ENCODE results near the gene SIM1. TPM values are rescaled to one million over a fixed set of nuclear protein-coding genes. Genes with fewer than 3 reads are reported as not detected.

SIM1 gene
- total RNA-seq, 1 experiment from 2014 or later: 1.7 TPM

DNA sequence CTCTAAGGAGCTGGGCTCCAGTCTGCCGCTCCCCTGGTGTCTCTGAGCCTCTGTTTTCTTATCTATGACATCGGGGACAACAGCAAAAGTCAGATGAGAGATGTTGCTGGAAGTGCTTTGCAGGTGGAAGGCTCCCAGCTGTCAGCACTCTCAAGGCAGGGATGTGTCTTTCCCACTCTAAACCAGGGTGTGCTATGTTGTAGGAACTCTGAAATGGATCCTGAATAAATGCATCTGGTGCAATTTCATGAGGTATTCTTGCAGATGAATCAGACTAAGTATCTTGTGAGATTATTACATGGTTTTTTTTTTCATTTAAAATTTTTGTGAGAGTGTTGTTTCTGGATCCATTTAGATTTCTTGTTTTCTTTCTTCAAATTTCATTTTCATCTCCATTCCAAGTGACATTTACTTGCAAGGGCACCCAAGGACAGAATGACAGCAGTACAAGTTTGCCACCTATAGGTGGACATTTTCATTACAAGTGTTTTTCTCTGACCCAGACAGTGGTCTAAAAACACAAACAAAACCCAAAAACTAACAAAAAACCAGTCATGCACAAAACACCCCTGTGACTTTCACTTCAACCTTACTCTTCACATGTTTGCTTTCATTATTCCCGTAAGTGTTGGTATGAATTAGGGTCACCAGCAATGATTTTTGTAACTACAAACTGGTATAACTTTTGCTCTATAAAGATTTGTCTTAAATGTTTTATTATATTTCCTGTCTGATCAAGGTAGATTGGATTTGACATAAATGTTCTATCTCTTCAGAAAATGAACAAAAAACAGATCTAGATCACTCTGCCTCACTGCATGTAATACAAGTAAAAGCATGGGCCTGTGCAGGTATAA lies 14.7 kb upstream of the SIM1 start:
- Histone ChIP-seq H3K4me3 (no peak overlapping the region), H3K36me3 (no peaks in the 10 kb centered on the region), H3K9me3 (no peaks in the 10 kb centered on the region), H3K27me3 (no peaks in the 10 kb centered on the region)
- DNase-seq: no peak

DNA sequence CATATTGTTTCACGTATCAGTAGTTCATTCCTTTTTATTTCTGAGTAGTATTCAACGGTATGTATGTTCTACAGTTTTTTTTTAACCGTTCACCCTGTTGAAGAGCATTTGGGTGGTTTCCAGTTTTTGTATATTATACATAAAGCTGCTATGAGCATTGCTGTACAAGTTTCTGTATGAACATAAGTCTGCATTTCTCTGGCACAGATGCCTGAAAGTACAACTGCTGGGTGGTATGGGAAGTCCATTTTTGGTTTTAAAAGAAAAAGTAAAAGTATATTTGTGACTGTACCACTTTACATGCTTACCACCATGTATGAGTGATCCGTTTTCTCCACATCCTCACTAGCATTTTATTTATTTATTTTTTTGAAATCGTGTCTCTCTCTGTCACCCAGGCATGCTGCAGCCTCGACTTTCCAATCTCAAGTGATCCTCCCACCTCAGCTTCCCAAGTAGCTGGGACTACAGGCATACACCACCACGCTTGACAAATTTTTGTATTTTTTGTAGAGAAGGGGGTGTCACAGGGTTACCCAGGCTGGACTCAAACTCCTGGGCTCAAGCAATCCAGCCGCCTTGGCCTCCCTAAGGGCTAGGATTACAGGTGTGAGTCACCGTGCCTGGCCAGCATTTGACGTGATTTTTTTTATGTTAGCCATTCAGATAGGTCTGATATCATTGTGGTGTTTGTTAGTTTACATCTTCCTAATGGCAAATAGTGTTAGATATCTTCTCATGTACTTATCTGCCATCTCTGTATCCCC lies 11.0 kb upstream of the SIM1 start:
- Histone ChIP-seq H3K4me3 (no peak overlapping the region), H3K27me3 (no peaks in the 10 kb centered on the region), H3K9me3 (no peaks in the 10 kb centered on the region), H3K36me3 (no peaks in the 10 kb centered on the region)
- DNase-seq: peak; percentile 58

DNA sequence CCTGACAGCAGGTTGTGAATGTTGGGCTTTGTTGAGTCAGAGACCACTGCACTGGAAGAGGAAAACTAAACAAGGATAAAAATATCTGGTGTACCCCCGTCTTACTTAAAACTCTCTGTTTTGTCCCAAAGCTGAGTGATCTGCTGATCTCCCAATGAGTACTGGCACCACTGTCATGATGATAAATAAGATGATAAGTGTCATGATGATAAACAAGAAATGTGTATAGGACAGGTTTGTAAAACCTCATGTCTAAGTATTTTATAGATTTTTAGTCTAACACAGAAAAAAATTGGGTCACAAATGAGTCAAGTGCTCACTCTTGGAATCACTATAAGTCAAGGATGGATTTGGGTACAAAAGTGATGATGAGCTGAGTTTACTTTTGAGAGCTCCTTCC lies 8.5 kb upstream of the SIM1 start:
- no peaks in the 10 kb centered on the region for H3K27me3 ChIP-seq
- H3K9me3 ChIP-seq: no peaks in the 10 kb centered on the region
- DNase-seq: no peak
- H3K36me3 ChIP-seq: no peaks in the 10 kb centered on the region
- no peak overlapping the region for H3K4me3 ChIP-seq

DNA sequence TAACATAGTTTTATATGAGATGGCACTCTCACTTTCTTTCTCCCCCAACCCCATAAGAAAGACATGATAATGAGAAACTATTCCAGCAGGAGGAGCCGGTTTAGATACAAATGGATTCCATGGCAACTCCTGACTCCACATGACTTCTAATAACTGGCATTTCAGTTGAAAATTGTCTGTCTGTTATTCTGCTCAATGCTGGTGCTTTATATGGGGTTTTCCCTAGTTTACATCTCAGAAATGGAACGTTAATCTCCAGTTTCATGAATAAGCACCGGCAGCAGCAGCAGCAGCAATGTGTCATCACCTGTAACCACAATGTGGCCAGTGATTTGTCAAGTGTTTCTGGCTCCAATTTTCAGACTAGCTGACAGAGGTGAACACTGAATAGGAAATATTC lies 8.0 kb upstream of the SIM1 start:
- Histone ChIP-seq H3K27me3 (no peaks in the 10 kb centered on the region), H3K9me3 (no peaks in the 10 kb centered on the region), H3K36me3 (no peaks in the 10 kb centered on the region), H3K4me3 (no peak overlapping the region)
- DNase-seq: peak; percentile 49

DNA sequence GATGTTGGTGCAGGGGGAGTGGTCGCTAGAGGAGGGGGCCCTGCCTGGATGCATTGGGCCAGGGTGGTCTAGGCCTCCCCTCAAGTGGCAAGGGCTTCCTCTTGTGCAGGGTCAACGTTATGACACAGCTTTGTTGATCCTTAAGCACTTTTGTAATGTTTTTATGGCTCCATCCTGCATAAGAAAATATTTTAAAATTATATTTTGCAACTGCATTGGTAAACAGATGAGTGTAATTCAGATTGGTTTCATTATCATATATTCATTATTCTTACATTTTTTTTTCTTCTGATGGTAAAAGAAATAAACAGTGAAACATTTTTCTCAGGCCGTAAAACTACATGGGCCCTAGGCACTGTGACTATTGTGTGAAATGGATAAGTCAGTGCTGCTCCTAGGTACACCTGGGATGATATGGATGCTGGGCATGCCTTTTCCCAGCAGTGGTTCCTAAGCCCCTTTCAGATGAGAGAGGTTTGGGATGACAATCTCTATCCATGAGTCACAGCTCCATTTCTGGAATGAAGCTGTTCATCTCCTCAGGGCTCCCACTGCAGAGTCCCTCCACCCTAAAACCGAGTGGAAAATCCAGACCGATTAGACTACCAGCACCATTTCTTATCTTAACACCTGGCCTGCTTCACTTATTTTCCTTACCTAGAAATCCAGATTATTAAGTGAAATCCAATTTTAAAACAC lies 5.8 kb upstream of the SIM1 start:
- no peaks in the 10 kb centered on the region for H3K36me3 ChIP-seq
- no peak for DNase-seq
- H3K27me3 ChIP-seq: no peaks in the 10 kb centered on the region

DNA sequence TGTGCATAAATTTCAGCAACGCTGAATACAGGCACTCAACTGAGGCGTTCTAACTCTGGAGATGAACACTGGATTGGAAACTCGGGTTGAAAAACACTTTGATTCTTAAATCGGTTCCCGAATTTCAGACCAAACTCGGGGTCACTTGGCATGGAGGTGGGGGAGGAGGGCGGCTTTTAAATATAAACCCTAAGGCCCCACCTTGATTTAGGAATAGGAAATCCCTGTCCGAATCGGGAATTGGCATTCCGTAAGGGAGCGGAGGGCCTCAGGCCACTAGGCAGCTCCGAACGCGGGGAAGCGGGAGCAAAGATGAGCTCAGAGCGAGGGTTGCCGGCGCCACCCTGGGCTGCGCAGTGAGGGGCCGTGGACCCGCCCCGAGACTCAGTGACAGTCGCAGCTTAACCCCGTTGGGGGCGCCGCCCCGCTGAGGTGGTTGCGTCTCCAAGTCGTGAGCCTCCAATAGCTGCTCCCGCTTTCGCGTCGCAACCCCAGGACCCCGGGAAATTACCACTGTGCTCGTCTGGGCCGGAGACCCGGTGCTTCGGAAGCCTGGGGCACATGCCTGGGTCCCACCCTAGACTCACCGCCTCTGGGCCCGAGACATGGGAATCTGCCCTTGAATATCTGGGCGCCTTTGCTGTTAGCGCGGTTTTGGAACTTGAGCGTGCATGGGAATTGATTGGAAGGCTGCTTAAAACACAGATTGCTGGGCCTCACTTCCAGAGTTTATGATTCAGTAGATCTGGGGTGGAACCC lies 4.6 kb upstream of the SIM1 start:
- Histone ChIP-seq H3K36me3 (no peaks in the 10 kb centered on the region), H3K4me3 (no peak overlapping the region), H3K27me3 (no peaks in the 10 kb centered on the region), H3K9me3 (no peaks in the 10 kb centered on the region)
- no peak for DNase-seq

More for the DNA sequence above, 5.8 kb upstream of the SIM1 start:
- Histone ChIP-seq H3K9me3 (no peaks in the 10 kb centered on the region), H3K4me3 (no peak overlapping the region)

DNA sequence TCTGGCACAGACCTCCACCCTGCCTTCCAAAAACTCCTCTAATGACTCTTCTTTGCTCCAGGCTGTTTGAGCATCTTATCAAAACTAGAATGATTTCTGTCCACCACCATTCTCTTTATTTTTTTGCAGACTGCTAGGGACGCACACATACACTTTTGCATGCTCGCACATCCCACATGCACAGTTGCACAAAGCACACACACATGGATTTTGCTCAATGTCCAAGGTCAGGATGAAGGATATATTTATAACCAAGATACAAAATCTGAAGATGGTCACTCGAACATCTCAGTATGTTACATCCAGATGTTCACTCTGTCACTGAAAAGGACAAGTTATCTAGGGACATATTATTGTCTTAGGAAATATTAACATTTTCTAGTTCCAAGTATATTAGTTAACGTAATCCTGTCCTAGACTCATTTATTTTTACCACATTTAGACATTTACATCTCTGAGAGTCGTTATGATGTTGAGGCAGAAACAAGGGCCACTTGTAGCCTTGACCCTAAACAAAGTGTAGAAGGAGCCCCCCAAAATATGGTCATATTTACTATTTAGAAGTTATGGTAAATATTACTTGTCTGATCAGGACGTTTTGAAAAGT lies 3.4 kb upstream of the SIM1 start:
- H3K36me3 ChIP-seq: no peaks in the 10 kb centered on the region
- DNase-seq: no peak
- H3K4me3 ChIP-seq: no peak overlapping the region
- H3K27me3 ChIP-seq: no peaks in the 10 kb centered on the region
- H3K9me3 ChIP-seq: no peaks in the 10 kb centered on the region

DNA sequence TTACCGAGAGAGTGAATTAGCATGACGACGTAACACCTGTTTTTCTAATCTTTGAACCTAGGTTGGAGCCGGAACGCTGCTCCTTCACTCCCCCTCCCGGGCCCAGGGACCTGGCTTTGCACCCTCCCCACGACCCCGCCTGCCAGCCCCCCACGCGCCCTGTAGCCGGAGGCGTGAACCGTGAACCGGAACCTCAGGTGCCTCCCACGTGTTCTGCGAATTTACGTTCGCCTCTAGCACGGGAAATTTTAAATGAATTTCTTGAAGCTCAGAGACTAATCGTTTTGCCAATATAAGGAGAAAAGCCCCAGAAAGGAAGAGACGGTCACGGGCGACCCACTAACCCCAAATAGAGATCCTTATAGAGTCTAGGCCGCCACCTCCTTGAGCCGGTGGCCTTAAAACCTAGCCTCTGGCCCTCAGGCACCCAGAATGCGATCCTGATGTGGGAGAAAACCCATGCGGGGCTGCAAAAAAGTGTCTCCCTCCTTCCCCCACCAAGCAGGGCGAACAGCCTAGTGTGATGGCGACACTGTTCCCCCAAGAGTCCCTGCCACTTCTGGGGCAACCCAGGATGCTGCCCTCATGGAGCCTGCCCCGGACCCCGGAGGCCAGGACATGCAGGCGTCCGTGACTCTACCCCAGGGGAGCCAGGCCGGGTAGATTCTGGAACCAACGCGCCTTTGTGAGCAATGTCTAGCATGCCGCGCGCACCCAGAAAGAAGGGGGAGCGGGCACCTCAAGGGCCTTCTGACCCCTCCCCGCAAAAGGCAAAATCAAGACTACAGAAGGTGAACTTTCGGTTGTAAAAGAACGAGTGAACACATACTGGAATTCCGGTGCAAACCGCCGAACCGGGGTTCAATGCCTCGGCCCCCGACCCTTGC lies 2.7 kb upstream of the SIM1 start:
- no peak for DNase-seq
- no peaks in the 10 kb centered on the region for H3K9me3 ChIP-seq
- H3K36me3 ChIP-seq: no peaks in the 10 kb centered on the region
- H3K4me3 ChIP-seq: no peak overlapping the region
- no peaks in the 10 kb centered on the region for H3K27me3 ChIP-seq

DNA sequence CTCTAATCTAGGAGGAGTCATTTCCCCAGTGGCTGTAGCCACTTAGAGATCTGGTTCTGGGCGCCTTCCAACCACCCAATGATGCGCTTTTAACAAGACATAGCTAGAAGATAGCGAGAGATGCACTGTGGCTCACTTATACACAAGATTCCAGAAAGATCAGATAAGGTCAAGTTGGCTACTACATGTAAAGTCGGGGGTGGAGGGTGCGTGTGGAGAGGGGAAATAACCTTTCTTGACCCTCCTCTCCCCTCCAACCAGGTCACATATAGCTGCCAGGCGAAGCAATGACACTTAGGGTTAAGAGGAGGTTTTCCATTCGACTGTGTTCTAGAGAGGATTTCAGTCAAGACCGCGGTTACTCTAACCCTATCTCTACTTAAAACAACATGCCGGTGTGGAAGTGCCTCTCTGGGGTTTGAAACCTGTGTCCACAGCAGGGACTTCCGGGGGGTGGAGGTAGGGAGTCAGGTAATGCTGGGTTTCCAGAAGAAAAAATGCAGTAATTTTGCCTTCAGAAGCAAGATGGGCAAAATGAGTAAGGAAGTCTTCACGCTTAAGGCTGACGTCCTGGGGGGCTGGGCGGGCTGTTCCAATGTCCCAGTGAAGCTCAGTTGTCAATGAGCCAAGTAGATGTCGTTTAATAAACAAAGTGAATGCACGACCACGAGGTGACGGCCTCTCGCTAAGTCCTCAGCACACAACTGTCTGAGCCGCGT lies 1.8 kb upstream of the SIM1 start:
- H3K36me3 ChIP-seq: no peaks in the 10 kb centered on the region
- H3K9me3 ChIP-seq: no peaks in the 10 kb centered on the region
- no peaks in the 10 kb centered on the region for H3K27me3 ChIP-seq

DNA sequence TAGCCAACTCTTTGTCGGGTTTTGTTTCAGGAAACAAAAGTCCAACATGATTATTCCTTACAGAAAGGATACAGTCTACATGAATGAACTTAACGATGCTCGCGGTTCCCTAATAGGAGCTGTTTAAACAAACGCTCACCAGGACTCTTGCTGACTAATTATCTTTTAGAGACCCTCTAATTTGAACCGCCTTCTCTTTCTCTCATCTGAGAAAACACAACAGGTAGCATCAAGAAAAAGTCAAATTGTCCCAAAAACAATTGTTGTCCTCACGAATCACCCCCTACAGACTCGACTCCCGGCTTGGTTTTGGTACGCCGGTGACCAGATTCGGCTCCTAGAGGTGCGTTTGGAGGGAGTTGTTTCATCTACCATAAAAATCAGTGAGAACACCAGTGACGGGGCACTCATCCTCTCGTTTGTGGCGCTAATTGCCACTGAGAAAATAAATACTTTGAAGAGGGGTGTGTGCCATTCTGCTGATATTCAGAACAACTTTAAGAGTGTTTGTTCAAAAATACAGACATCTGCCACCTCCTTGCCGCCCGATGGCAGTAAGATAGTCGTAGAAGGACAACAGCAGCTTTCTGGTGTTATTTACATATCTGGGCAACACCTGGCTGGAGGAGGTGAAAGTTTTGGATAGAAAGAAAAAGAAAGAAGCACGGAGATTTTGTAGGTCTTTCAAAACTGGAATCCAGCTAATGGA lies 1.1 kb upstream of the SIM1 start:
- DNase-seq: no peak
- Histone ChIP-seq H3K27me3 (no peaks in the 10 kb centered on the region), H3K36me3 (no peaks in the 10 kb centered on the region), H3K9me3 (no peaks in the 10 kb centered on the region), H3K4me3 (peak overlapping the region; percentile 73)

More for the DNA sequence above, 1.8 kb upstream of the SIM1 start:
- no peak overlapping the region for H3K4me3 ChIP-seq
- DNase-seq: no peak

DNA sequence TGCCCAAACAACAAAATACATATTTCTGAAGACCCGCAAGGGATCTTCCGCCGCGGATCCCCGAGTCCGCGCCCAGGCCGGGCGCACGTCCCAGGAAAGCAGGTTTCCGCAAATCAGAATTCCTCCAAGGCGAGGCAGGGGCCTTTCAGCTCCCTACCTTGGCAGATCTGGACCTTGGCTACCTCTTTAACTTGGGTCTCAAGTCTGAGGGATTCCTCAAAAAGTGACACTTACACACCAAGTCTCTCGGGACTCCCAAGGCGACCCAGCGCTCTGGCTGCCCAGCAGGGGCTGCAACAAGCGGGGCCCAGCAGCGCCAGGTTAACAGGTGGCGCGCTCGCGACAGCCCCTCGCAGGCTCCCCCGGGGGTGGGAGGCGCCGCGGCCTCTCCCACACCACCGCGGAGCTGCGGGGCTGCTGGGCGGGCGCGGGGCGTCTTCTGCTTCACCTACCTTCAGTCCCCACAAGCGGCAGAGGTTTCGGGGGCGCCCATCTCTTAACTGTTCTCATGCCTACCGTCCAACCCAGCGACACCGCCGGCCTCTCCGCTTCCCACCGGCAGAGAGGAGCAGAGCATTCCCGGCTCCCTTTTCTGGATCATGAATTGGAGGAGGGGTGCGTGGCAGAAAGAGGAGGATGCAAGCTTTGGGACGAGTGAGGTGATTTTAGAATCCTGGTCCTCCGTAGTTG lies 414 bp downstream of the SIM1 start:
- Histone ChIP-seq H3K9me3 (no peaks in the 10 kb centered on the region), H3K4me3 (peak overlapping the region; percentile 73), H3K27me3 (no peaks in the 10 kb centered on the region), H3K36me3 (peaks cover 4% of the 10 kb centered on the region; the same call in 1 of the 2 replicates)
- peak; percentile 49 for DNase-seq

DNA sequence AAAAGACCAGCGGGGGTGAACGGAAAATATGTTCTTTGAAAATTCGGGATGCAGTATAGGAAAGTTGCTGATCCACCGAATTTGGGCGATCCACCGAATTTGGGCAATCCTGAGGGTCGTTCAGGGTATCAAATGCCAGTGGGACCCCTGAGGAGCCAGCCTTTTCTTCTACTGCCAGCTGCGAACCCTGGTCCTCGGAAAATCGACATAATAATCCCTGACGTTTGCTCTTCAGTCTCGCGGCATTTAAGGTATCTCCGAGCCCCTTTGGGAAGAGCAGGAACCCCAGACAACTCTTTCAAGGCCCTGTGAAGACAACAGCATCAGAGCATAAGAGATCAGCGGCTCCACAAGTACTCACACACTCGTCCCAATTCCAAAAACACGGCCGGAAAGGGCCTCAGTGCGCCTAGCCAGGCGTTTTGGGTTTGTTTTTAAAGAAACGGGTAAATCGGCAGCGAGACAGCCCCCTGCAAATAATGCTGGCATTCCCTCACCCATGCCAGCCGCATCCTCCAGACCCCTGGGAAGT lies 1.0 kb downstream of the SIM1 start:
- H3K36me3 ChIP-seq: peaks cover 9% of the 10 kb centered on the region
- no peaks in the 10 kb centered on the region for H3K27me3 ChIP-seq
- H3K4me3 ChIP-seq: peak overlapping the region; percentile 73
- peak; percentile 24 for DNase-seq
- H3K9me3 ChIP-seq: 0 out of 2 replicates have a peak, but pooled peaks cover under 1% of the 10 kb centered on the region

All from MG63 (cell line).